K562 (cell line): ENCODE results near the gene HEY2. TPM values are rescaled to one million over a fixed set of nuclear protein-coding genes. Genes with fewer than 3 reads are reported as not detected.

Experiments used
- ATAC-seq: fragments of 200-7000 bp; cut with Tn5 transposase; 3 replicates; pipeline ENCODE4 v1.9.1; 2020; ENCODE audit warnings: moderate library complexity
- BruUV-seq: library from RNA; stranded (reverse); fragments of 400-500 nt; replicated peaks from 2 replicates; lab custom pipeline; 2021; lab: Mats Ljungman, UMichigan
- CTCF ChIA-PET: fragments of 300-600 bp; formaldehyde crosslinking; extraction: SDS; loops from one replicate; lab custom pipeline; 2021; ENCODE audit warnings: low intra/inter-chr PET ratio; lab: Yijun Ruan, JAX
- POLR2A ChIA-PET: fragments of 300-600, 350-650 bp; sonication (Branson Sonifier 250); formaldehyde crosslinking; extraction: SDS; loops from one replicate; lab custom pipeline; 2021; ENCODE audit warnings: antibody characterized with exemption, inconsistent platforms; lab: Yijun Ruan, JAX
- DNase-seq, 4 experiments: peaks; one replicate each; pipeline versions ENCODE4 v3.0.0 to v3.0.0-alpha.2; 2011 to 2018; ENCODE audit warnings: low spot score in 3 of 4, mixed read lengths in 3 of 4; ENCODE audit errors: extremely low read depth in 1 of 4
- FAIRE-seq: peaks from 2 replicates; lab custom pipeline; 2011; peaks lifted over from hg19 to GRCh38; lab: Jason Lieb, UNC
- H2AFZ ChIP-seq: 2 replicates; pipeline ENCODE4 v1.6.0; 2011; ENCODE audit warnings: low read depth, low read length, control low read depth, inconsistent platforms
- H3K27ac ChIP-seq: fragments of 200-600 bp; 3 replicates; pipeline ENCODE4 v1.8.0; 2011; ENCODE audit warnings: low read depth, mild to moderate bottlenecking, control low read depth, inconsistent platforms, low read length, moderate library complexity, mixed read lengths; ENCODE audit errors: extremely low read depth
- H3K27me3 ChIP-seq, 2 experiments: fragments of 300-600 bp in 1 of 2; 2 replicates in 1 of 2; 3 replicates in 1 of 2; pipeline versions ENCODE4 v1.6.0 to v1.8.0; 2011; ENCODE audit warnings: inconsistent platforms in 2 of 2, low read length in 2 of 2, mild to moderate bottlenecking in 1 of 2, mixed read lengths in 1 of 2, moderate library complexity in 1 of 2; ENCODE audit not compliant: control insufficient read depth in 2 of 2, insufficient read depth in 2 of 2
- H3K36me3 ChIP-seq: fragments of 300-600 bp; 3 replicates; pipeline ENCODE4 v1.8.0; 2011; ENCODE audit warnings: mild to moderate bottlenecking, low read length, inconsistent platforms; ENCODE audit not compliant: control insufficient read depth, insufficient read depth
- H3K4me1 ChIP-seq, 2 experiments: fragments of 200-600 bp in 1 of 2; replicated peaks in 1 of 2; 2 replicates in 1 of 2; 3 replicates in 1 of 2; pipeline versions ENCODE4 v1.5.1 to v1.8.0; 2011; ENCODE audit warnings: inconsistent platforms in 2 of 2, low read length in 2 of 2, mild to moderate bottlenecking in 1 of 2, mixed read lengths in 1 of 2, moderate library complexity in 1 of 2; ENCODE audit not compliant: control insufficient read depth in 2 of 2, insufficient read depth in 2 of 2
- H3K4me2 ChIP-seq: 2 replicates; pipeline ENCODE4 v1.6.1; 2011; ENCODE audit warnings: low read length, control low read depth, inconsistent platforms, mixed read lengths; ENCODE audit not compliant: insufficient read depth
- H3K4me3 ChIP-seq: fragments of 200-600 bp; sonication (generic), shearing (Covaris generic); 2 replicates; pipeline ENCODE4 v1.5.1; 2016; ENCODE audit warnings: control low read depth, inconsistent platforms
- H3K79me2 ChIP-seq: fragments of 200-600 bp; 3 replicates; pipeline ENCODE4 v1.8.0; 2011; ENCODE audit warnings: low read length, inconsistent platforms; ENCODE audit not compliant: control insufficient read depth, insufficient read depth
- H3K9ac ChIP-seq, 2 experiments: 2 replicates each; pipeline versions ENCODE4 v1.6.0 to v1.6.1; 2011; ENCODE audit warnings: low read depth in 2 of 2, low read length in 2 of 2, control low read depth in 1 of 2, inconsistent platforms in 1 of 2, mild to moderate bottlenecking in 1 of 2, mixed read lengths in 1 of 2; ENCODE audit not compliant: insufficient read depth in 1 of 2
- H3K9me1 ChIP-seq: one replicate; pipeline ENCODE4 v1.6.0; 2011; ENCODE audit warnings: inconsistent platforms, mild to moderate bottlenecking, low read length, moderate library complexity; ENCODE audit not compliant: control insufficient read depth, insufficient read depth
- H3K9me3 ChIP-seq: replicated peaks from 2 replicates; pipeline ENCODE4 v1.5.1; 2011; ENCODE audit warnings: low read depth, low read length, inconsistent platforms; ENCODE audit not compliant: control insufficient read depth, insufficient read depth
- H4K20me1 ChIP-seq: replicated peaks from 2 replicates; pipeline ENCODE4 v1.6.1; 2011; ENCODE audit warnings: low read length, inconsistent platforms, mixed read lengths; ENCODE audit not compliant: control insufficient read depth, insufficient read depth
- CC2D1A ChIP-seq: fragments of 450-650 bp; IDR thresholded peaks from 2 replicates; pipeline ENCODE4 v1.6.1; 2017; ENCODE audit warnings: mild to moderate bottlenecking
- CEBPB ChIP-seq: fragments of 450-650 bp; IDR thresholded peaks from 2 replicates; pipeline ENCODE4 v1.6.1; 2016; ENCODE audit warnings: missing genetic modification characterization, missing compliant biosample characterization
- IRF1 ChIP-seq: sonication (generic); formaldehyde crosslinking; IDR thresholded peaks from 2 replicates; pipeline ENCODE4 v1.8.0; 2022; ENCODE audit warnings: missing genetic modification reagents, mild to moderate bottlenecking, borderline replicate concordance
- IRF2 ChIP-seq: sonication (generic); formaldehyde crosslinking; IDR thresholded peaks from 2 replicates; pipeline ENCODE4 v1.8.1; 2022; ENCODE audit warnings: mild to moderate bottlenecking, missing genetic modification reagents
- RFX1 ChIP-seq: fragments of 450-650 bp; IDR thresholded peaks from 2 replicates; pipeline ENCODE4 v1.6.1; 2016; ENCODE audit warnings: mild to moderate bottlenecking, moderate library complexity
- SPI1 ChIP-seq: IDR thresholded peaks from 2 replicates; pipeline ENCODE4 v1.6.1; 2011; ENCODE audit warnings: low read depth, low read length, control low read depth, borderline replicate concordance
- ZHX1 ChIP-seq: fragments of 150-350 bp; conservative IDR thresholded peaks from 2 replicates; pipeline ENCODE4 v1.6.1; 2014; ENCODE audit warnings: low read length
- ZNF644 ChIP-seq: fragments of 200-800 bp; sonication (Bioruptor generic); IDR thresholded peaks from 2 replicates; pipeline ENCODE4 v1.6.1; 2016; ENCODE audit warnings: low read depth, missing genetic modification characterization, missing compliant biosample characterization
- WGBS: fragments of 100-300 bp; shearing (Covaris generic); methylation state at CpG from one replicate; pipeline ENCODE4 v1.1.6; 2016; ENCODE audit warnings: low coverage, mixed read lengths; ENCODE audit not compliant: insufficient coverage; ENCODE audit errors: missing lambda C conversion rate; 5-methylcytosine and 5-hydroxymethylcytosine counted together
- in situ Hi-C: fragments of 300-500 bp; cut with MboI; formaldehyde crosslinking; loops from 4 replicates; pipeline ENCODE4 v1.15.0; 2018; ENCODE audit warnings: inconsistent platforms, mixed read lengths
- intact Hi-C: fragments of 100-400 bp; cut with micrococcal nuclease; formaldehyde crosslinking; loops from 2 replicates; pipeline ENCODE4 v1.14.2; 2022
- polyA plus RNA-seq, 8 experiments: library from polyadenylated mRNA; depleted of rRNA in 4 of 8; stranded (reverse) in 5 of 8; unstranded in 3 of 8; fragments of >200 nt; fragmentation: Nextera tagmentation in 2 of 8; fragmentation: Illumina TruSeq in 1 of 8; extraction: Ambion mirVana in 2 of 8; extraction: Trizol in 1 of 8; gene quantifications; 2 replicates each; pipeline versions ENCODE4 v1.2.1 to v1.2.3, GENCODE V29; 2011 to 2014; ENCODE audit warnings: inconsistent platforms in 1 of 8, missing spikeins in 1 of 8
- total RNA-seq, 7 experiments: library from RNA; depleted of rRNA in 6 of 7; stranded (reverse); fragments of >200 nt in 6 of 7; fragmentation: Illumina TruSeq in 2 of 7; extraction: Trizol in 2 of 7; gene quantifications; 2 replicates each; pipeline versions ENCODE4 v1.2.1 to v1.2.3, GENCODE V29; 2011 to 2021; ENCODE audit warnings: low replicate concordance in 1 of 7

HEY2 gene
- total and polyA plus RNA-seq, 9 of the 15 experiments (the other 6 are each of a cell fraction or from before 2014, with no cell fraction given), result 0.03 to 0.07 (median 0.06) TPM; not detected in 5

GRCh38 chr6:125802383-125802782 is 53.0 kb downstream of the HEY2 start (continued):
- TF ChIP-seq IRF1 (CRISPR knock-in tag) (no peak), ZHX1 (no peak)

GRCh38 chr6:125802943-125803377 is 53.5 kb downstream of the HEY2 start:
- Histone ChIP-seq H3K79me2 (peaks cover 2% of the 10 kb centered on the region; the same call in 1 of the 3 replicates), H3K4me1 (peaks cover 0 to 3% of the 10 kb centered on the region in 2 experiments; a peak in 1 of 5 replicates), H3K4me2 (no peak overlapping the region), H2AFZ (no peak overlapping the region), H3K36me3 (peaks cover 11% of the 10 kb centered on the region; the same call in 2 of the 3 replicates), H3K9me3 (no peaks in the 10 kb centered on the region), H3K27me3 (no peaks in the 10 kb centered on the region), H3K9me1 (no peaks in the 10 kb centered on the region), H3K9ac (no peak overlapping the region), H3K4me3 (no peak overlapping the region), H4K20me1 (no peaks in the 10 kb centered on the region), H3K27ac (no peak overlapping the region)
- DNase-seq, result no peak
- in situ Hi-C loops (no loop called here), intact Hi-C loops (no loop called here)
- CTCF ChIA-PET, result no interaction called here
- no TSS peak for BruUV-seq
- 28% methylated on average over 4 of the region's 4 CpGs for WGBS
- TF ChIP-seq ZNF644 (tag) (no peak), CEBPB (tag) (no peak), CC2D1A (no peak), IRF2 (CRISPR knock-in tag) (no peak), SPI1 (peak; percentile 38; the same call in 1 of the 2 replicates), RFX1 (no peak)
- FAIRE-seq, result no peak
- POLR2A ChIA-PET, result interaction anchor here (1.8 to 1.9 kb wide), 2 partner anchors 13 to 22 kb away, joined by 6 to 10 read pairs; partner anchors contain the start of gene NCOA7
- no peak for ATAC-seq
